MM.1S (cell line): ENCODE results near the gene CYB561A3.

Source experiments
- DNase-seq: peaks from one replicate; pipeline ENCODE4 v3.0.0-alpha.2; 2015
- H2AFZ ChIP-seq: fragments of 300-600 bp; sonication (generic); 2 replicates; pipeline ENCODE4 v1.6.0; 2016; ENCODE audit warnings: antibody characterized with exemption, low read length
- H3F3A ChIP-seq: fragments of 300-600 bp; sonication (generic); 2 replicates; pipeline ENCODE4 v1.6.1; 2016; ENCODE audit warnings: mild to moderate bottlenecking, antibody characterized with exemption, low read length, moderate library complexity, mixed read lengths; ENCODE audit not compliant: insufficient read depth
- H3K27ac ChIP-seq: fragments of 300-600 bp; sonication (generic); 2 replicates; pipeline ENCODE4 v1.5.1; 2016; ENCODE audit warnings: mild to moderate bottlenecking, low read length
- H3K27me3 ChIP-seq: fragments of 300-600 bp; sonication (generic); replicated peaks from 2 replicates; pipeline ENCODE4 v1.6.0; 2016; ENCODE audit warnings: low read length; ENCODE audit not compliant: insufficient read depth
- H3K36me3 ChIP-seq: fragments of 300-600 bp; sonication (generic); replicated peaks from 2 replicates; pipeline ENCODE4 v1.6.1; 2016; ENCODE audit warnings: mild to moderate bottlenecking, low read length, mixed read lengths; ENCODE audit not compliant: insufficient read depth
- H3K4me1 ChIP-seq: fragments of 300-600 bp; sonication (generic); 2 replicates; pipeline ENCODE4 v1.6.1; 2016; ENCODE audit warnings: low read length, mixed read lengths
- H3K4me2 ChIP-seq: fragments of 300-600 bp; sonication (generic); 2 replicates; pipeline ENCODE4 v1.6.0; 2016; ENCODE audit warnings: low read depth, low read length
- H3K4me3 ChIP-seq: fragments of 300-600 bp; sonication (generic); 2 replicates; pipeline ENCODE4 v1.5.1; 2016; ENCODE audit warnings: low read length, mixed read lengths
- H3K79me2 ChIP-seq: fragments of 300-600 bp; sonication (generic); 2 replicates; pipeline ENCODE4 v1.6.1; 2016; ENCODE audit warnings: mixed run types, low read length, mixed read lengths
- H3K9ac ChIP-seq: fragments of 300-600 bp; sonication (generic); 2 replicates; pipeline ENCODE4 v1.6.1; 2016; ENCODE audit warnings: low read length, mixed read lengths
- H3K9me2 ChIP-seq: fragments of 300-600 bp; sonication (generic); replicated peaks from 2 replicates; pipeline ENCODE4 v1.6.1; 2016; ENCODE audit warnings: mild to moderate bottlenecking, low read length, mixed read lengths; ENCODE audit not compliant: insufficient read depth
- H3K9me3 ChIP-seq: fragments of 300-600 bp; sonication (generic); replicated peaks from 2 replicates; pipeline ENCODE4 v1.6.1; 2016; ENCODE audit warnings: mild to moderate bottlenecking, low read length, mixed read lengths; ENCODE audit not compliant: insufficient read depth
- H4K20me1 ChIP-seq: fragments of 300-600 bp; sonication (generic); 2 replicates; pipeline ENCODE4 v1.6.1; 2016; ENCODE audit warnings: mild to moderate bottlenecking, low read length, moderate library complexity, mixed read lengths; ENCODE audit not compliant: insufficient read depth
- CTCF ChIP-seq: fragments of 300-600 bp; sonication (generic); IDR thresholded peaks from 2 replicates; pipeline ENCODE4 v1.5.1; 2016; ENCODE audit warnings: antibody characterized with exemption, low read length, mixed read lengths
- EZH2 ChIP-seq: fragments of 300-600 bp; sonication (generic); optimal IDR thresholded peaks from 2 replicates; pipeline ENCODE3; 2017; ENCODE audit warnings: low read depth, mild to moderate bottlenecking, antibody characterized with exemption, low read length, mixed read lengths
- EZH2phosphoT487 ChIP-seq: fragments of 300-600 bp; sonication (generic); IDR thresholded peaks from 2 replicates; pipeline ENCODE4 v1.6.1; 2018; ENCODE audit warnings: antibody characterized with exemption, low read length

CYB561A3 gene

GRCh38 chr11:61404641-61405040, 43.0 kb upstream of the CYB561A3 start:
- peaks cover 19% of the 10 kb centered on the region for H3K36me3 ChIP-seq

DNA sequence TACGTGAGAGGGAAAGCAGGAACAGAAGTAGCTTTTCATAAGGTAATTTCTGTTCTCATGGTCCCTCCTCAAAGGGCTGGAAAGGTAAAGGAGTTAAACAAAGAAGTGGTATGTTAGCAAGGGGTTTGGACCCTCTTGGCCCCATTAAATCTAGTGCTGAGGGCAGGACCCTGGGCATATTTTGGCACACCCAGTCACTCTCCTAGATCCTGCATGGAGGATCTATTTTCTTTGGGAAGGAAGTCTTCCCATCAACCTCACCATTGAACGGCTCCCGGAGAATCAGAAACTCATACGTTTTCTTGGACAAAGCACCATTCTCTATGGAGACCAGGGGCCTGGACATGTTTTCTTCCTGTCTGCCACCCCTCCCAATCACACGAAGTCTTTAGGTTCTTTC, 42.4 kb upstream of the CYB561A3 start:
- peaks cover 19% of the 10 kb centered on the region for H3K36me3 ChIP-seq

More at GRCh38 chr11:61404641-61405040, 43.0 kb upstream of the CYB561A3 start:
- H3K9me3 ChIP-seq = no peaks in the 10 kb centered on the region
- no peak overlapping the region for H3K4me3 ChIP-seq
- DNase-seq = no peak
- H3F3A ChIP-seq = peaks cover 7% of the 10 kb centered on the region; the same call in 1 of the 2 replicates
- H3K27ac ChIP-seq = no peak overlapping the region
- no peak overlapping the region for H2AFZ ChIP-seq
- H3K9ac ChIP-seq = no peak overlapping the region
- no peak overlapping the region for H3K4me2 ChIP-seq
- no peaks in the 10 kb centered on the region for H3K9me2 ChIP-seq
- H4K20me1 ChIP-seq = no peaks in the 10 kb centered on the region
- H3K79me2 ChIP-seq = peaks cover 17% of the 10 kb centered on the region
- no peaks in the 10 kb centered on the region for H3K4me1 ChIP-seq
- TF ChIP-seq CTCF = no peak
- no peak for TF ChIP-seq EZH2
- TF ChIP-seq EZH2phosphoT487 = no peak
- no peaks in the 10 kb centered on the region for H3K27me3 ChIP-seq

GRCh38 chr11:61403658-61404057, 42.0 kb upstream of the CYB561A3 start:
- DNase-seq = no peak
- Histone ChIP-seq H3F3A (peaks cover 7% of the 10 kb centered on the region; the same call in 1 of the 2 replicates), H3K79me2 (peaks cover 15% of the 10 kb centered on the region), H4K20me1 (no peaks in the 10 kb centered on the region), H3K27ac (no peak overlapping the region), H3K9ac (no peak overlapping the region), H3K4me2 (no peak overlapping the region), H3K27me3 (no peaks in the 10 kb centered on the region), H3K9me2 (no peaks in the 10 kb centered on the region), H3K36me3 (peaks cover 19% of the 10 kb centered on the region), H2AFZ (no peak overlapping the region), H3K4me3 (no peak overlapping the region), H3K4me1 (no peaks in the 10 kb centered on the region), H3K9me3 (no peaks in the 10 kb centered on the region)
- TF ChIP-seq EZH2phosphoT487 = no peak
- no peak for TF ChIP-seq CTCF
- TF ChIP-seq EZH2 = no peak

More for the DNA sequence above, 42.4 kb upstream of the CYB561A3 start:
- Histone ChIP-seq H3K27ac (no peak overlapping the region), H3K4me1 (no peaks in the 10 kb centered on the region), H3K79me2 (peaks cover 15% of the 10 kb centered on the region), H3K9ac (no peak overlapping the region), H3K9me2 (no peaks in the 10 kb centered on the region), H3K9me3 (no peaks in the 10 kb centered on the region), H3K4me3 (no peak overlapping the region), H3F3A (peaks cover 7% of the 10 kb centered on the region; the same call in 1 of the 2 replicates), H2AFZ (no peak overlapping the region), H3K27me3 (no peaks in the 10 kb centered on the region), H4K20me1 (no peaks in the 10 kb centered on the region), H3K4me2 (no peak overlapping the region)
- TF ChIP-seq EZH2 (no peak), CTCF (no peak), EZH2phosphoT487 (no peak)
- DNase-seq = no peak
